CD4-positive, alpha-beta T cell treated with Interleukin-4 for 4 hours (primary cell): ENCODE data around the gene PADI1.

Experiments
- DNase-seq: peaks from one replicate; pipeline ENCODE4 v3.0.0-alpha.2; 2020

Gene PADI1

DNA sequence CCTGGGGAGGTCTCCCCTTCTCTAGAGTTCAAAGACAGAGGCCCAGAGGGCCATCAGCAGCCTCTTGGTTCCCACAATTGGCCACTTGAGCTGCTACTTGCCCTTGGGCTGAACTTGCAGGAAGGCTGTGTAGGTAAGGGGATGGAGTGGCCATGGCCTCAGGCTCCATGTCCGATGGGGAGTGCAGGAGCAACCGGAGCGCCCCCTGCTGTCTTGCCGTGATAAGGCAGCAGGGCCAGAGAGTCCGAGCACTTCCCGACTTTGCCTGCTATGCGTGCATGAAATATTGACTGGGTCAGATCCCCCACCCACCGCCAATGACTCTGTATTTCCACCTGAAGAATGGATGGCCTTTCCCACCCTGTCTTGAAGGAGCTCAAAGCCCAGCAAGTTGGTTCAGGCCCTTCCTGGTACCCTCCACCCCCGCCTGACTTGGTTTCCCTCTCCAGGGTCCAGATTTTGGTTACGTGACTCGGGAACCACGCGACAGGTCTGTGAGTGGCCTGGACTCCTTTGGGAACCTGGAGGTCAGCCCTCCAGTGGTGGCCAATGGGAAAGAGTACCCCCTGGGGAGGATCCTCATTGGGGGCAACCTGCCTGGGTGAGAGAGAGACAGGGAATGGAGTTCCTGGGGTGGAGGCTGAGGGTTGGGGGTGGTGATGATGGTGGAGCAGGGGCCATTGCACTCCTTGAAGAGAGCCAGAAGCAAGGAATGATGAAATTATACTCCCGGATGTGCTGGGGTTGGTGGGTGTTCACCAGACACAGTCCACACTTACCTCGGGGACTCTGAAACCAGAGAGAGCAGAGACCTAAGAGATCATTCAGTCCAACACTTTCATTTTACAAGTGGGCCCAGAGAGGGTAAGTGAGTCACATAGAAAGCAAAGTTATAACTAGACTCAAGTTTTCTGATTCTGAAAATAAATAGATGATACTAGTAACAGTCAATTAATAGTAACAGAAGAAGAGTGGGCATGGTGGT, 69.5 kb downstream of the PADI1 start:
- DNase-seq, result no peak

DNA sequence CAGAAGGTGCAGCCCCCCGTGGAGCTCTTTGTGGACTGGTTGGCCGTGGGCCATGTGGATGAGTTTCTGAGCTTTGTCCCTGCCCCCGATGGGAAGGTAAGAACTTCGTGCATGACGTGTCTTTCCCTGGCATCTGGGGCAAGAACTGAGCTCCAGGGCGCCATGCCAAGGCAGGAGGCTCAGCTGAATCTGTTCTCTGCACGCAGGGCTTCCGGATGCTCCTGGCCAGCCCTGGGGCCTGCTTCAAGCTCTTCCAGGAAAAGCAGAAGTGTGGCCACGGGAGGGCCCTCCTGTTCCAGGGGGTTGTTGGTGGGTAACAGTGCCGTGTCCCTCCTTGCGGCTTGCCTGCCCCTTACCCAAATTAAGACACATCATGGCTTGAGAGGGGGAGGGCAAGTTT, 71.6 kb downstream of the PADI1 start:
- no peak for DNase-seq

DNA sequence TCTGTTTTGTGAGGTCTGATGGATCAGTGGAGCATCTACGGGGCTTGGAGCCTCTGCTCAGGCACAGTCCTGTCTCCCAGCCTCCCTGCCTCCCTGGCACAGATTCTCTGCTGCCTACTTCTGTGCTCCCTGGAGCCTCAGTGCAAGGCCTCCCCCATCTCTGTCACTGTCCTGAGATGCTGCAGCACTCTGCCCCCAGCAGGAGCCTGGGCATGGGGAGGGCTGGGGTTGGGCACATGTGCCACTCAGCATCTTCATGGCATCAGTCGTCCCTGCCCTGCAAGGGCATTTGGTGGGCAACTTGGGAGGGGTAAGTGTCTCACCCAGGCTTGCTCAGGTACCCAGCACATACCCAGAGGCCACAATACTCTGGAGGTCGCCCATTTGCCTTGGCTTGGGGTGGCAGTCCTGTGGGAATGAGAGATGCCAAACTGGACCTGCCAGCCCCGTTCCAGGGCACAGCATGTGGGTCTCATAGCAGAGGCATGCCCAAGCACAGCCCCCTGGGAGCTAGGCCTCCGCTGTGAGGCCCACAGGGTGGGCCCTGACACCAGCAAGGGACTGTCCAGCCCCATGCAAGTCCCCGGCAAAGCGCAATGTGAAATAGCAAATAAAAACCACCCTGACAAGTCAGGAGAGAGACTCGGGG, 72.7 kb downstream of the PADI1 start:
- no peak for DNase-seq

GRCh38 chr1:17278996-17279830, 74.3 kb downstream of the PADI1 start:
- DNase-seq, result no peak

DNA sequence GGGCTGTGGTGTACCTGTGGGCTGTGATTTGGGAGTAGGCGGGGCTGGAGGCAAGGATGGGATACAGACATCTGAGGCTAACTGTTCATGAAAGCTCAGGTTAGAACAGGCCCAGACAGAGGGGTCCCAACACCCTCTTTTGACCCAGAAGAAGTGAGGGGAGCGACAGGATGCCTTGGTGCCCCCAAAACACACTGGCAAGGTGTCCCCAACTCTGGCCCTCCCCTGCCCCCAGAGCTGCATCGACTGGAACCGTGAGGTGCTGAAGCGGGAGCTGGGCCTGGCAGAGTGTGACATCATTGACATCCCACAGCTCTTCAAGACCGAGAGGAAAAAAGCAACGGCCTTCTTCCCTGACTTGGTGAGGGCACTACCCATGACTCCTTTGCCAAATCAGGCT, 75.5 kb downstream of the PADI1 start:
- DNase-seq, result no peak

- no peak for DNase-seq
Observed at GRCh38 chr1:17280894-17281293, 76.0 kb downstream of the PADI1 start.

DNA sequence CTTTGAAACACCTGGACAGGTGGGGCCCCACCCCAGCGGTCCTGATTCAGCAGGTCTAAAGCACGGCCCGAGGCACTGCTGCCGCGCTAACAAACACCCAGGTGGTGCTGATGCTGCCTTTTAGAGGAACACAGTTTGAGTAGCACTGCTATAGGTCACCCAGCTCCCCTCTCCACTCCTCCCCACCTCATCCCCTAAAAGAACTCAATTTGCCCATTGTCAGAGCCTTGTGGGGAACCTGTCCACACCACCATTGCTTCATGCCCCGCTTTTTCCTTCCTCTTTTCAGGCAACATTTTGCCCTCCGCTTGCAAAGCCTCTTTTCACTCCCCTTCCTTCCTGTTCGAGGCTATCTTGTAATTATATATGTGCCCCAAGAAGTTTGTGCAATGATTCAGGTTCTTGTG, 76.8 kb downstream of the PADI1 start:
- peak; percentile 4 for DNase-seq

DNA sequence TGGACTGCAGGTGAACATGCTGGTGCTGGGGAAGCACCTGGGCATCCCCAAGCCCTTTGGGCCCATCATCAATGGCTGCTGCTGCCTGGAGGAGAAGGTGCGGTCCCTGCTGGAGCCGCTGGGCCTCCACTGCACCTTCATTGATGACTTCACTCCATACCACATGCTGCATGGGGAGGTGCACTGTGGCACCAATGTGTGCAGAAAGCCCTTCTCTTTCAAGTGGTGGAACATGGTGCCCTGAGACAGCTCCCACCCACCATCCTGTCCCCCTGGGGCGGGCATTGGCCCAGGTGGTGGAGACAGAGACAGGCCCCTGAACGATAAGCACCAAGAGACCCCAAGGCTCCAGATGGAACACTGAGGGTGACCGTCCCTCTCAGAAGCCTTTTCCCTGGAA, 77.9 kb downstream of the PADI1 start:
- DNase-seq, result no peak

GRCh38 chr1:17286646-17287045, 81.7 kb downstream of the PADI1 start:
- DNase-seq, result no peak

GRCh38 chr1:17287130-17287776, 82.3 kb downstream of the PADI1 start:
- DNase-seq, result no peak

DNA sequence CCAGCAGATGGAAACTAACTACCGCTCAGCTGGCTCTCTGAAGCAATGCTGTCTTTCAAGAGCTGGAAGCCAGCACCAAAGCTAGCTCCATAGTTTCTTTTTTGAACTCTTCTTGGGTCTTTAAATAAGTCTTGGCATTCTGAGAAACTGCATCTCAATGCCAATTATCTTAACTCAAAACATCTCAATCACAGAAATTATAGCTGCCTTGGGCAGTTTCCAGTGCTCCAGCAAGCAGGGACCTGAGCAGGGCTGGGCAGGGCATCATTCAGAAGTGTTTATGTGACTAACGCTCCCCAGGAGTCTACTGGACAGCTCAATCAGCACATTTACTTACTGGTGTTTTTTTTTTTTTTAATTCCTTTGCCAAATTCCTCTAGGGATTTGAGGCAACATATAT, 84.8 kb downstream of the PADI1 start:
- no peak for DNase-seq

GRCh38 chr1:17290553-17290952, 85.6 kb downstream of the PADI1 start:
- no peak for DNase-seq

DNA sequence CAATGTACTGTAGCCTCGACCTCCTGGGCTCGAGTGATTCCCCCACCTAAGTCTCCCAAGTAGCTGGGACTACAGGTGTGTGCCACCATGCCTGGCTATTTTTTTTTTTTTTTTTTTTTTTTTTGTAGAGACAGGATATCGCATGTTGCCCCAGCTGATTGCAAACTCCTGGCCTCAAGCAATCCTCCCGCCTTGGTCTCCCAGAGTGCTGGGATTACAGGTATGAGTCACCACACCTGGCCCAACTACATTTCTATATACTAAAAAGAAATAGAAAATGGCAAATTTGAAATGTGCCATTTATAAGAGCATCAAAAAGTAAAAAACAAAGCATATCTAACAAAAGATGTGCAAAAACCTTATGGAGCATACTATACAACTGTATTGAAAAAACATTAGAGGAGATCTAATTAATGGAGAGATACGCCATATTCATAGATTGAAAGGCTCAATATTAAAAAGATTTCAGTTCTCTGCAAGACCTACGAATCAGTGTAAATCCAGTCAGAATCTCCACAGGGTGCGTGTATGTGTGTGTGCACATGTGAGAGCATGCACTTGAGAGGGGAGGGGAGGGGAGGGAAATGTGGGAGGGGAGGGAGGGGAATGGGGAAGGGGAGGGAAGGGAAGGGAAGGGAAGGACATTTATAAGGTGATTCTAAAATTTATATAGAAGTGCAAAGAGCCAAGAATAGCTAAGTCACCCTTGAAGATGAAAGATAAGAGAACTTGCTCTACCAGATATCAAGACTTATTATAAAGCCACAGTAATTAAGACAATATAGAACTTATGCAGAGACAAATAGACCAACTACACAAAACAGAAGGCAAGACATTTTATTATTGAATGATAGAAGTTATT, 87.6 kb downstream of the PADI1 start:
- no peak for DNase-seq

DNA sequence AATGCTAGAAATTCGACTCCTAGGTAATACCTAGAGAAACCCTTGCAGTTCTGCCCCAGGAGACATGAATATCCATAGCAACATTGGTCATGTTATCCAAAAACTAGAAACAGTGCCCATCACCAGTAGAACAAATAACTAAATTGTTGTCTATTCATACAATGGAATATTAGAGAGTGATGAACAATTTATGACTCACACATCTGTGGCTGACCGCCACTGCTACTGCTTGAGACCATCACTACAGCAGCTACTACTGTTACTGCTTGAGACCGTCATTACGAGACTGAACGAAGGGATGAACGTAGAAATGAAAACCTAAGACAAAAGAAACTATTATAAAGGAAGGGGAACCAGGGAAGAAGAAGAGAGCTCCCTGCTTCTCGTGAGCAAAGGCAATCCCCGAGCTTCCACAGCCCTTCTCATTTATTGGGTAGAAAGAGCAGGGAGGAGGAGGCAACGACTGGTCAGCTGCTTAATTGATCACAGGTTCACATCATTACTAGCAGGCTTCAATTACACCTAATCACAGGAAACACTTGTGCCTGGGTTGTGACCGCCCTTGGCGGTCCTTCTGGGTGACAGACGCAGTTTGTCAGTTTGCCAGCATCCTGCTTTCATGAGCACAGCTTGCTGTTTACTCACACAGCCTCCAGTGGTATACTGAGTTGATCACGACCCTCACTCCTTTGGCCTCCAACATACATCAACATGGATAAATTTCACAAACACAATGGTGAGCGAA, 88.9 kb downstream of the PADI1 start:
- DNase-seq, result no peak

DNA sequence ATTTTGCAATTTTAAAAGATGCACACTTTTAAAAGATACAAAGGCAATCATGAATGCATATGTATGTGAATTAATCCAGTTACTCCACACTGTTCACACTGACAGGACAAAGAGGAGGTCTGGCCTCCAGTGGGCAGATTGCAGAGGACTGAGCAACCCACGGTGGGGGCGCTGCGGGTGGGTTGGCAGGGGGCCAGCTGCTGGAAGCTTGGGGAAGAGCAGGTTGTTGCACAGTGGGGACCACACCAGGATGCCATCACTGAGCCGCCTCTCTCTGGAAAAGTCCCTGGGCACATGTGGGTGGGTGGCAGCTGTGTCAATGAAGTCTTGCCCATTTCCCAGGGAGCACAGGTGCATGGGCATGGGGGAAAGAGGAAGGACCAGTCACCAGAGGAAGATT, 90.4 kb downstream of the PADI1 start:
- no peak for DNase-seq
